CD14-positive monocyte (primary cell): Measurements from ENCODE around the gene MGST1. TPM values are rescaled to one million over a fixed set of nuclear protein-coding genes. Genes with fewer than 3 reads are reported as not detected.

Experiments used
- DNase-seq, 3 donors: peaks; one replicate each; pipeline ENCODE4 v3.0.0-alpha.2; 2011 to 2022
- H2AFZ ChIP-seq: 2 replicates; pipeline ENCODE4 v1.6.0; 2012; ENCODE audit warnings: mild to moderate bottlenecking, low read depth, low read length, inconsistent platforms; ENCODE audit not compliant: insufficient read depth, poor library complexity, severe bottlenecking
- H3K27ac ChIP-seq, 2 donors: 1 replicate in 1 of 2; 2 replicates in 1 of 2; pipeline ENCODE4 v1.5.1; 2012 to 2013; ENCODE audit warnings: low read length in 2 of 2, control low read depth in 1 of 2, inconsistent platforms in 1 of 2, low read depth in 1 of 2, mild to moderate bottlenecking in 1 of 2
- H3K27me3 ChIP-seq, 2 donors: one replicate each; pipeline versions ENCODE4 v1.6.0 to v1.6.1; 2011 to 2013; ENCODE audit warnings: low read length in 2 of 2; ENCODE audit not compliant: control insufficient read depth in 2 of 2, insufficient read depth in 2 of 2
- H3K36me3 ChIP-seq, 2 donors: replicated peaks in 1 of 2; 1 replicate in 1 of 2; 2 replicates in 1 of 2; pipeline versions ENCODE4 v1.5.1 to v1.6.1; 2012 to 2013; ENCODE audit warnings: low read length in 2 of 2, control low read depth in 1 of 2, inconsistent platforms in 1 of 2, mild to moderate bottlenecking in 1 of 2; ENCODE audit not compliant: insufficient read depth in 2 of 2, control insufficient read depth in 1 of 2
- H3K4me1 ChIP-seq, 2 donors: 1 replicate in 1 of 2; 2 replicates in 1 of 2; pipeline versions ENCODE4 v1.5.1 to v1.6.1; 2012 to 2013; ENCODE audit warnings: low read length in 2 of 2, control low read depth in 1 of 2, inconsistent platforms in 1 of 2, mild to moderate bottlenecking in 1 of 2, moderate library complexity in 1 of 2; ENCODE audit not compliant: insufficient read depth in 2 of 2, control insufficient read depth in 1 of 2
- H3K4me2 ChIP-seq: replicated peaks from 2 replicates; pipeline ENCODE3; 2012; ENCODE audit warnings: low read length, moderate library complexity, mild to moderate bottlenecking; ENCODE audit not compliant: poor library complexity, severe bottlenecking; ENCODE audit errors: extremely low read depth
- H3K4me3 ChIP-seq, 3 experiments: fragments of 200-600 bp in 1 of 3; sonication (generic) in 1 of 3; replicated peaks in 1 of 3; 1 replicate in 2 of 3; 2 replicates in 1 of 3; pipeline ENCODE4 v1.5.1; 2011 to 2013; ENCODE audit warnings: low read length in 3 of 3, mild to moderate bottlenecking in 3 of 3, control low read depth in 2 of 3, low read depth in 2 of 3, inconsistent platforms in 1 of 3, moderate library complexity in 1 of 3
- H3K79me2 ChIP-seq: 2 replicates; pipeline ENCODE4 v1.6.0; 2012; ENCODE audit warnings: mild to moderate bottlenecking, control low read depth, inconsistent platforms, low read length, moderate library complexity; ENCODE audit not compliant: insufficient read depth
- H3K9ac ChIP-seq: 2 replicates; pipeline ENCODE4 v1.6.0; 2017; ENCODE audit warnings: low read length, mild to moderate bottlenecking; ENCODE audit not compliant: insufficient read depth, poor library complexity, severe bottlenecking
- H3K9me3 ChIP-seq, 2 donors: replicated peaks in 1 of 2; 1 replicate in 1 of 2; 2 replicates in 1 of 2; pipeline versions ENCODE4 v1.5.1 to v1.6.1; 2012 to 2013; ENCODE audit warnings: low read length in 2 of 2, control low read depth in 1 of 2; ENCODE audit not compliant: control insufficient read depth in 1 of 2, insufficient read depth in 1 of 2
- H4K20me1 ChIP-seq: 2 replicates; pipeline ENCODE4 v1.6.0; 2012; ENCODE audit warnings: mild to moderate bottlenecking, low read length, control low read depth, moderate library complexity; ENCODE audit not compliant: insufficient read depth
- H3K27ac Mint-ChIP-seq, 7 donors: one replicate each; pipeline ENCODE4 v1.8.0; 2020; ENCODE audit warnings: mild to moderate bottlenecking in 7 of 7, mixed read lengths in 7 of 7, moderate library complexity in 6 of 7, inconsistent platforms in 2 of 7
- H3K27me3 Mint-ChIP-seq, 3 donors: one replicate each; pipeline ENCODE4 v1.8.0; 2021 to 2022; ENCODE audit warnings: low read depth in 3 of 3, mild to moderate bottlenecking in 3 of 3, mixed read lengths in 3 of 3, moderate library complexity in 3 of 3, inconsistent platforms in 1 of 3
- H3K36me3 Mint-ChIP-seq, 2 donors: one replicate each; pipeline ENCODE4 v1.8.0; 2020; ENCODE audit warnings: mixed read lengths in 2 of 2, inconsistent platforms in 1 of 2, mild to moderate bottlenecking in 1 of 2
- H3K4me1 Mint-ChIP-seq: one replicate; pipeline ENCODE4 v1.8.0; 2020; ENCODE audit warnings: mild to moderate bottlenecking, mixed read lengths
- H3K4me3 Mint-ChIP-seq, 2 donors: one replicate each; pipeline ENCODE4 v1.8.0; 2020; ENCODE audit warnings: mild to moderate bottlenecking in 2 of 2, mixed read lengths in 2 of 2, moderate library complexity in 1 of 2
- H3K9me3 Mint-ChIP-seq, 7 donors: one replicate each; pipeline ENCODE4 v1.8.0; 2020 to 2022; ENCODE audit warnings: mixed read lengths in 7 of 7, mild to moderate bottlenecking in 6 of 7, moderate library complexity in 6 of 7, inconsistent platforms in 2 of 7
- CTCF ChIP-seq: fragments of 200-600 bp; IDR thresholded peaks from one replicate; pipeline ENCODE4 v1.8.0; 2022; ENCODE audit warnings: antibody characterized with exemption, mild to moderate bottlenecking
- WGBS: methylation state at CpG from one replicate; pipeline ENCODE4 v1.1.5; 2013; ENCODE audit warnings: missing lambda C conversion rate; ENCODE audit not compliant: insufficient coverage; 5-methylcytosine and 5-hydroxymethylcytosine counted together
- intact Hi-C, 2 donors: fragments of 100-400 bp; cut with micrococcal nuclease; formaldehyde crosslinking; loops; one replicate each; pipeline versions ENCODE4 v1.15.0 to v1.15.1; 2023
- polyA plus RNA-seq, 3 donors: library from polyadenylated mRNA; depleted of rRNA in 1 of 3; unstranded in 2 of 3; stranded (reverse) in 1 of 3; fragments of 300-500 nt in 2 of 3; fragments of >200 nt in 1 of 3; fragmentation: Illumina TruSeq in 2 of 3; gene quantifications; 1 replicate in 2 of 3; 2 replicates in 1 of 3; pipeline ENCODE4 v1.2.3, GENCODE V29; 2012 to 2021

Gene MGST1
- polyA plus RNA-seq, 3 donors: 84.8 to 295 (median 248) TPM

GRCh38 chr12:16387919-16388318 lies 40.5 kb downstream of the MGST1 start:
- H3K4me2 ChIP-seq: no peak overlapping the region
- no peak overlapping the region for H3K9ac ChIP-seq
- H4K20me1 ChIP-seq: no peaks in the 10 kb centered on the region
- H2AFZ ChIP-seq: no peak overlapping the region
- no peaks in the 10 kb centered on the region for H3K36me3 ChIP-seq
- no peaks in the 10 kb centered on the region for H3K9me3 ChIP-seq
- Mint-ChIP-seq H3K27ac (no peak overlapping the region), H3K36me3 (no peaks in the 10 kb centered on the region), H3K9me3 (peaks cover 0 to 2% (median 0%) of the 10 kb centered on the region in 7 donors), H3K27me3 (peaks cover 0 to 1% (median 0%) of the 10 kb centered on the region in 3 donors), H3K4me3 (no peak overlapping the region), H3K4me1 (peaks cover 23% of the 10 kb centered on the region)
- no peaks in the 10 kb centered on the region for H3K79me2 ChIP-seq
- intact Hi-C loops: no loop called here
- no peak overlapping the region for H3K4me3 ChIP-seq
- H3K4me1 ChIP-seq: peaks cover 20 to 21% of the 10 kb centered on the region in 2 donors
- DNase-seq: no peak
- no peak for TF ChIP-seq CTCF
- no peak overlapping the region for H3K27ac ChIP-seq
- WGBS: no CpG with 5 or more reads among the region's 2 CpGs
- no peaks in the 10 kb centered on the region for H3K27me3 ChIP-seq

GRCh38 chr12:16389594-16389993 lies 42.1 kb downstream of the MGST1 start:
- peaks cover 28 to 31% of the 10 kb centered on the region in 2 donors for H3K4me1 ChIP-seq
- peaks cover 32% of the 10 kb centered on the region for H3K4me1 Mint-ChIP-seq
- no peak overlapping the region for H3K27ac ChIP-seq
- no peak overlapping the region for H3K4me2 ChIP-seq
- H3K9me3 ChIP-seq: peaks cover 0 to 2% of the 10 kb centered on the region in 2 donors
- H3K4me3 Mint-ChIP-seq: peak overlapping the region in 1 of 2 donors; percentile 22
- peaks cover 4 to 7% (median 6%) of the 10 kb centered on the region in 7 donors for H3K9me3 Mint-ChIP-seq
- H2AFZ ChIP-seq: no peak overlapping the region
- H3K4me3 ChIP-seq: no peak overlapping the region
- H3K27ac Mint-ChIP-seq: peak overlapping the region in 2 of 7 donors; percentile 2 to 7
- WGBS: 13% methylated on average over 3 of the region's 4 CpGs
- no peaks in the 10 kb centered on the region for H3K36me3 ChIP-seq
- intact Hi-C loops: no loop called here
- peaks cover 0 to 1% (median 0%) of the 10 kb centered on the region in 3 donors for H3K27me3 Mint-ChIP-seq
- no peaks in the 10 kb centered on the region for H3K36me3 Mint-ChIP-seq
- H3K79me2 ChIP-seq: no peaks in the 10 kb centered on the region
- DNase-seq: peak; percentile 55 to 87 (median 55)
- no peak for TF ChIP-seq CTCF
- H3K27me3 ChIP-seq: no peaks in the 10 kb centered on the region
- no peak overlapping the region for H3K9ac ChIP-seq
- no peaks in the 10 kb centered on the region for H4K20me1 ChIP-seq
